PC-3 (cell line): Measurements from ENCODE around the gene DRC3.

Source experiments
- CTCF ChIP-seq: fragments of 300-600 bp; sonication (generic); conservative IDR thresholded peaks from 2 replicates; pipeline ENCODE4 v1.5.1; 2017; ENCODE audit warnings: antibody characterized with exemption, low read depth, mild to moderate bottlenecking, low read length
- EZH2phosphoT487 ChIP-seq: fragments of 300-600 bp; sonication (generic); IDR thresholded peaks from 2 replicates; pipeline ENCODE4 v1.6.1; 2018; ENCODE audit warnings: mild to moderate bottlenecking, antibody characterized with exemption, low read length, borderline replicate concordance

- TF ChIP-seq CTCF (no peak), EZH2phosphoT487 (no peak)
Measured at GRCh38 chr17:18044609-18045008, 71.9 kb downstream of the DRC3 start.
